Raji (cell line): Measurements from ENCODE around the gene LPIN1.

Experiments
- POLR2A ChIP-seq: IDR thresholded peaks from 2 replicates; pipeline ENCODE4 v1.6.1; 2011; ENCODE audit warnings: low read depth, low read length, control low read depth; ENCODE audit not compliant: insufficient read depth

LPIN1 gene

DNA sequence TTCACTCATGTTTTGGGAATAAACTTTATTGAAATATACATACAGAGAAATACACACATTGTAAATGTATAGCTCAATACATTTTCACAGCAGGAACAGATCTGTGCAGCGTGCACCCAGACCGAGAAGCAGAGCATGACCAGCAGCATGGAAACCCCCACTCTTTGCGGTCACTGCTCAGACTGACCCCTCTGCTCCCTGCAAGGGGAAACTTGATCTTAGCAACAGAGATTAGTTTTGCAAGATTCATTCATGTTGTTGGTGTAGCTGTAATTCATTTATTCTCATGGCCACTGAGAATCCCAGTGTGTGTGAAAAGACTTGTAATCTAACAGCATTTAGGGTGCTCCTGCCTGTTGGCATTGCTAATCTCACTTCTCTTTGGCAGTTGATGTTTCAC lies 35.2 kb downstream of the LPIN1 start:
- no peak for TF ChIP-seq POLR2A

- TF ChIP-seq POLR2A = no peak
Measured at GRCh38 chr2:11784280-11784679, 37.8 kb downstream of the LPIN1 start.

DNA sequence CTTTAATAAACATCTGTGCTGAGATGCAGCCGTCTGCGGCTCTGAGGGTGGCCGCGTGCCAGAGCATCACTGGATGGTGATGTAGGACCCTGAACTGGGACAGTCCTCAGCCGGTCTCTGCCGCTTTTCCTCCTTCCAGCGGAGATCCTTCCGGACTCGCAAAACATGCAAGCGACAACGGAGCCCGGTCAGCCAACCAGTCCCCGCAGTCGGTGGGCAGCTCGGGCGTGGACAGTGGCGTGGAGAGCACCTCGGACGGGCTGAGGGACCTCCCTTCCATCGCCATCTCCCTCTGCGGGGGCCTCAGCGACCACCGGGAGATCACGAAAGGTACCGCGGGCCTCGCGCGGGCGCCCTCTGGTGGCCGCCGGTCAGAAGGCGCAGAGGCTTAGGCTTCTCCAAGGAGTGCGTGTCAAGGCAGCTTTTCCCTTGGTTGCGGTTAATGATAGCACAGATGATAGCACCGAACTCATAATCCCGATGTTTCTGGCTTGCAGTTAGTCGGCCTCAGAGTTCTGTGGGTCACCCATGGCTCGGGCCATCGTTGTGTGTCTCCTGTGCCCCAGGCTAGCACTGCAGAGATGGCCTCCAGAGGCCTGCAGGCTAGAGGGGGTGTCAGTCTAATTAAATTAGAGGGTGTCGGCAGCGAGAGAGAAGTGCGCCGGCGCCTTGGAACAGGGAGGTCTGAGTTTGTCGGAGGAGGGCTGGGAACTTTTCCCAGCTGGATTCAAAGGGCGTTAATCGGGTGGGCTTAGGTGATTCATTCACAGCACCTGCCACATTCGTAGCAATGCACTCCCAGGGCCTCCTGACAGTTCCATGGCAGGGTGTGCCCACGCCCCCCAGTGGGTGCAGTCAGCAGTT lies 38.5 kb downstream of the LPIN1 start:
- TF ChIP-seq POLR2A = no peak

DNA sequence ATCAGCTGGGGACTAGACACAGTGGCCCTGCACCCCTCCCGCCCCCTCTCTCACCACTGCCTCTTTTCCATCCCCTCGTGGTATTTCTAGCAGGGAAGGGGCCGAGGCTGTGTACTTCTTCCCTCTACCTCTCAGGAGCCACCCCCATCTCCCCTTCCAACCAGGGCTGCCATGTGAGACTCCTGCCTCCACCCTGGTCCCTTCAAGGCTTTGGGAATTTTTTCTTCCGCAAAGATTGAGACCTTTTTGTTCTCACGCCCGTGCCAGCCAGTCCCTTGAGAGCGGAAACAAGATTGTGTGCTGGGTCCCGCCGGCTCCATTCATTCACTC lies 39.1 kb downstream of the LPIN1 start:
- TF ChIP-seq POLR2A = no peak

DNA sequence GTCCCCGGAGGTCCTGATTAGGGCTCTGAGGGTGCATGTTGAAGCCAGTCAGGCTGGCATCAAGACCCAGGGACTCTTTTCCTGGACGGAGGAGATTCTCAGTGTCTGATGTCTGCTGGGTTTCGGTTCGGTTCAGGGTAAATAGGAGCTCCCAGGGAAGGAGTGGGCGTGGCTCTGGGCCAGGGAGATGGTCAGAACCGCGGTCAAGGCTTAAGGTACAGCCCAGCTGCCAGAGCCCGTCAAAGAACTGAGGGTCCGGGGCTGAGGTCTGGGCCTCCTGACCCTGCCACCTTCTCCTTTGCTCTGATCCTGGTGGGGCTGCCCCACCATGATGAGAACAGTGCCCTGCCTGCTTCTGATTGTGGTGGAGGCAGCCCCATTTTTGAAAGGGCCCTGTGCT lies 39.8 kb downstream of the LPIN1 start:
- no peak for TF ChIP-seq POLR2A

DNA sequence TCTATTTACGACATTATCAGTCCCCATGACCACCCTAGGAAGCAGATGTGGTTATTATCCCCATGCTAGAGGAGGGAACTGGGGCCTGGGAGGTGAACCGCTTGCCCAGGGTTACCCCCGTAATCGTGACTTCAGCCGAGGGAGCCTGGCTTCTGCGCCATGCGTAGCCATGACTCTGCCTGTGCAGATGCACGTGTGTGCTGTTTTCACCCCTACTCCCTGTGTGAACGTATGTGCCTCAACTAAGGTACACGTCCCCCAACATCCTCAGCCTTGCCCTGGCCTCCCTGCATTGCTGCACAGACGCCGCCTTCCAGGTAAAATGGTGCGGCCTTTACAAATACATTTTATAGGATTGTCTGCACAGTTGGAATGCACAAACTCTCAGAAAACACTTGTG lies 40.2 kb downstream of the LPIN1 start:
- no peak for TF ChIP-seq POLR2A

DNA sequence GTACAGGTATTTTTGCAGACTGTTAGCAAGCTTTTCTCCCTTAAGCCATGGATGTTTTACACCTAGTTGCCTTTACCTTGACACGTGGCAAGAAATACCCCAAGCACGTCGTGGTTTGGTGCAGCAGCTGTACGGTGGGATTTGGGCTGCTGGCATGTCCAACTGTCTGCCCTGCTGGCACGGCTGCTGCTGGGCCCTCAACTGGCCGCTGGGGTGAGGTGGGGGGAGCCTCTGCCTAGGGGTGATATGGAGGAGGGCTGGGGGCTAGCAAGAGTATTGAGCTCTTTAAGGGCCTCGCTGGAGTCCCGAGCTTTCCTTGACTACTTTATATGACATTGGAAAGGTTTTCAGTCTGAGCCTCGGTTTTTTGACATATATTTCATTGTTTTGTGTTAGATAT lies 41.6 kb downstream of the LPIN1 start:
- TF ChIP-seq POLR2A = no peak

DNA sequence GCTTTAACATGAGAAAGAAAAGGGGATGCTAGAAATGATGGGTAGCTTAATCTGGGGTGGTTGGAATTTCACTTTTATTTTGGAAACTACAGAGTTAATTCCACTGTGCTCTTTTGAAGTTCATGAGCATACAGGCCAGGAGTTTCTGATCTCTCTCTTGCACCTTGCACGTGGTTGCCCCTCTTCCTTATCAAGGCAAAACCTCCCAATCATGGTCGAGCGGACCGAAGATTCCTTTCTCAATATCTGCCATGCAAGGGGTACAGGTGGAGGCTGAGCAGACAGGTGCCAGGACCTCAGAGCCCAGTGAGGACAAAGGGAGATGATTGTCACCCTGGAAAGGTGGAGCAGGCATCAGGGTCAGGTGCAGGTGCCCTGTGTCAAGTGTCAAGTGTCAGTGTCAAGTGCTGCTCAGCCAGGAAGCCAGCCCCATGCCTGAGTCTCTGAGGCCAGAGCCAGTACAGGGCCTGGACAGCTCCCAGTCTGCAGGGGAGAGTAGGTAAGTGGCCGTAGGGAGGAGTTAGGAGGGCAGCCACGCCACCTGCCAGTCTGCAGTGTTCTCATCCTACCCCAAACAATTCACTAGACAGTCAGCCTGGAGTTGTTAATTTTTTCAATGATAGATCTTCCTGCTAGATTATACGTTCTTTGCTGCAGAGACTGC lies 42.2 kb downstream of the LPIN1 start:
- TF ChIP-seq POLR2A = no peak

DNA sequence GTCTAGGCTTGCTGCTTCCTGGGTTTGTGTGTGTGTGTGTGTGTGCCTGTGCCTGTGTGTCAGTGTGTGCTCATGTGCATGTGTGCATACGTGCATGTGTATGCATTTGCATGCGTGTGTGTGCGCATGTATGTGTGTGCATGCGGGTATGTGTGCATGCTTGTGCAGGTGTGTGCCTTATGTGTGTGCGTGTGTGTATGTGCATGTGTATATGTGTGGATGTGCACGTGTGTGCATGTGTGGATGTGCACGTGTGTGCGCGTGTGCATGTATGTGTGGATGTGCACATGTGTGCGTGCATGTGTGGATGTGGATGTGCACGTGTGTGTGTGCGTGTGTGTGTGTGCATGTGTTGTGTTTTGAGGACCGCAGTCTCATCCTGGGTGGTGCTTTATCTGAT lies 42.8 kb downstream of the LPIN1 start:
- no peak for TF ChIP-seq POLR2A

GRCh38 chr2:11790228-11790627 lies 43.8 kb downstream of the LPIN1 start:
- no peak for TF ChIP-seq POLR2A

DNA sequence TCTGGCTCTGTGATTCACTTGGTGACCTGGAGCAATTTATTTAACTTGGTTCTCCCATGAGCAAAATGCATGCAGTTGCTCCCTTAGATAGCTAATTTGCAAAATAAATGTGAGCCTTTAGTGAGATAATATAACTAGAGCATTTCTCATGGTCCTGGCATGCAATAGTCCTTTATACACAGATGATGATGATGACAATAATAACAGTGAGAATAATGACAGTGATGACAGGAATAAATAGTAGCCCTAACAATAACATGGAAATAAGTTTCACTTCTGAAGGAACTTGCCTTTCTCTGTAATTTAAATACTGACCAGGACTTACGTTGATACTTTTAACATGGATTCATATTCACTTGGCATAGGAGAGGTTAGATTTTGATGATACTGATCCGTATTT lies 49.2 kb downstream of the LPIN1 start:
- no peak for TF ChIP-seq POLR2A

- no peak for TF ChIP-seq POLR2A
Measured at GRCh38 chr2:11796190-11797171, 50.0 kb downstream of the LPIN1 start.

DNA sequence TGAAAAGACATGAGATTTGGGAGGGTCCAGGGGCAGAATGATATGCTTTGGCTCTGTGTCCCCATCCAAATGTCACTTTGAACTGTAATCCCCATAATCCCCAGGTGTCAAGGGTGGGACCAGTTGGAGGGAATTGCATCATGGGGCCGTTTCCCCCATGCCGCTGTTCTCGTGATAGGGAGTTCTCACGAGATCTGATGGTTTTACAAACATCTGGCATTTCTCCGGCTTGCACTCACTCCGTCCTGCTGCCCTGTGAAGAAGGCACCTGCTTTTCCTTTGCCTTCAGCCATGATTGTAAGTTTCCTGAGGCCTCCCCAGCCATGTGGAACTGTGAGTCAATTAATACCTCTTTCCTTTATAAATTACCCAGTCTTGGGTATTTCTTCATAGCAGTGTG lies 51.4 kb downstream of the LPIN1 start:
- no peak for TF ChIP-seq POLR2A

DNA sequence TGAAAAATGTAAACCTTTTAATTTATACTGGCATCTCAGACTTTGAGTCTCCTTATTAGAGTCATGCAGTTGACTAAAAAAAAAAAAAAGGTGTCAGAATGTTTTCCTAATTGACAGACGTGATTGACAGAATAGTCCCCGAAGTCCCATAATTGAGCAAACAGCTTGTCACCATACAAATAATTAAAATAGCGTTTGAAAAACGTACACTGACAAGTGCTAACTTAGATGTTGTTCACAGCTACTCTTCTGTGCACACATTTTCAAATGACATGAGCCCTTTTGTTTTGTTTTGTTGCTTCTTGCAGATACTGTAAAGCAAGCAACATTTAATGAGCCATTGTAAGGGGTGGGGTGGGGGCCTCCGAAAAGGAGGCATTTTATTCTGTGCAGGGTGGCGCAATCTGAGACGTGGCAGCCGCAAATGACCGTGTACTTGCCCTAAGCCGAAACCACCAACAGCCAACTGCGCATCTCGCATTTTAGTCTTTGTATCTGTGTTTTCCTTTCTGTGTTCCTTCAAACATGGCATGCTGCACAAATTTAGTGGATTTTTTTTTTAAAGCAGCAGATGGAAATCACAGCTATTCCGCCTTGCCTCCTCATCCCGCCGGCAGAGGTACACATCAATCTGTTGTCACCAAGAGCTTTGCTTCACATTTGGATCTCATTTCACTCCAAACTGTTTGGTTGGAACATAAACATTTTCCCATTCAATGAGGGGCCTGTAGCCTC lies 52.4 kb downstream of the LPIN1 start:
- no peak for TF ChIP-seq POLR2A

GRCh38 chr2:11799826-11800225 lies 53.4 kb downstream of the LPIN1 start:
- no peak for TF ChIP-seq POLR2A
